Thymus (tissue), 11 donors: ENCODE results near the gene TBC1D2B. TPM values are rescaled to one million over a fixed set of nuclear protein-coding genes. Genes with fewer than 3 reads are reported as not detected.
A peak's percentile ranks its signal among the peaks of the same experiment; 100 is the strongest.
"Not testable (repeated sequence)": the region's sequence is repeated elsewhere in the genome, so short reads cannot be mapped to it uniquely, and the experiment has no call there.

Source experiments
- DNase-seq, 9 donors: peaks; one replicate each; pipeline ENCODE4 v3.0.0-alpha.2; 2013; ENCODE audit warnings: low spot score in 9 of 9, low read depth in 6 of 9, missing footprints in 1 of 9
- H3K27ac ChIP-seq, 2 donors: one replicate each; pipeline ENCODE4 v1.5.1; 2013; ENCODE audit warnings: control low read depth in 1 of 2, low read depth in 1 of 2, low read length in 1 of 2, mild to moderate bottlenecking in 1 of 2, moderate library complexity in 1 of 2
- H3K27me3 ChIP-seq, 2 donors: one replicate each; pipeline ENCODE4 v1.5.1; 2013; ENCODE audit warnings: low read length in 1 of 2; ENCODE audit not compliant: control insufficient read depth in 2 of 2, insufficient read depth in 1 of 2
- H3K36me3 ChIP-seq, 2 donors: one replicate each; pipeline ENCODE4 v1.5.1; 2013; ENCODE audit warnings: low read length in 1 of 2, mild to moderate bottlenecking in 1 of 2, moderate library complexity in 1 of 2; ENCODE audit not compliant: control insufficient read depth in 2 of 2, insufficient read depth in 2 of 2
- H3K4me1 ChIP-seq, 2 donors: one replicate each; pipeline ENCODE4 v1.5.1; 2013; ENCODE audit warnings: low read length in 2 of 2; ENCODE audit not compliant: control insufficient read depth in 2 of 2, insufficient read depth in 2 of 2
- H3K4me3 ChIP-seq, 2 donors: one replicate each; pipeline ENCODE4 v1.5.1; 2013; ENCODE audit warnings: low read length in 2 of 2, control low read depth in 1 of 2, mild to moderate bottlenecking in 1 of 2
- H3K9me3 ChIP-seq, 2 donors: one replicate each; pipeline ENCODE4 v1.5.1; 2013; ENCODE audit warnings: low read length in 1 of 2, mild to moderate bottlenecking in 1 of 2; ENCODE audit not compliant: control insufficient read depth in 2 of 2, insufficient read depth in 1 of 2
- WGBS: extraction: QIAGEN DNeasy Blood & Tissue Kit; methylation state at CpG from one replicate; pipeline ENCODE4 v1.1.7; 2013; 5-methylcytosine and 5-hydroxymethylcytosine counted together
- polyA plus RNA-seq: library from polyadenylated mRNA; stranded (reverse); fragments of 200-250 nt; gene quantifications from one replicate; pipeline ENCODE4 v1.2.3, GENCODE V29; 2013
- total RNA-seq: library from RNA; stranded (reverse); fragments of 120-200 nt; gene quantifications from one replicate; pipeline ENCODE4 v1.2.4, GENCODE V29; 2013
- donor health status: healthy.

Gene TBC1D2B
- total and polyA plus RNA-seq, 2 donors: 20.0 to 32.7 TPM

DNA sequence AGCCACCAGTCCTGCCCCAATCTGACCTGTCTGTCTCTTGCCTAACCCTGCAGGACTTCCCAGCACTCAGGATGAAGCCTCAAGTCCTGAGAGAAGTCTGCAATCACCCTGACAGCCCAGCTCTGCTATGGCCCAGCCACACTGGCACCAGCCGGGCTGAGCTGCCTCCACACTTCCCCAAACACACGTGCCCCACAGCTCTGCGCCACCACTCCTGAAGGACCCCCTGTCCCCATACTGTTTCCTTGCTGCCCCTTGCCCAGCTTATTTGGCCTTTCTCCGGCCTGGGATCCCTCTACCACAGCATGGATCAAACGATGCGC lies 76.6 kb downstream of the TBC1D2B start:
- DNase-seq: no peak
- Histone ChIP-seq H3K36me3 (peaks cover 78 to 81% of the 10 kb centered on the region in 2 donors), H3K4me3 (no peak overlapping the region), H3K27me3 (no peaks in the 10 kb centered on the region), H3K27ac (no peak overlapping the region), H3K4me1 (peaks cover 0 to 35% of the 10 kb centered on the region in 2 donors), H3K9me3 (no peaks in the 10 kb centered on the region)
- WGBS: 98% methylated on average over 6 of the region's 6 CpGs

- no peaks in the 10 kb centered on the region for H3K27me3 ChIP-seq
- H3K4me1 ChIP-seq: peaks cover 0 to 33% of the 10 kb centered on the region in 2 donors
- DNase-seq: peak; percentile 41 to 87 (median 65)
- H3K36me3 ChIP-seq: peaks cover 76 to 77% of the 10 kb centered on the region in 2 donors
- no peaks in the 10 kb centered on the region for H3K9me3 ChIP-seq
- H3K27ac ChIP-seq: no peak overlapping the region
- WGBS: 79% methylated on average over 24 of the region's 24 CpGs
- no peak overlapping the region for H3K4me3 ChIP-seq
Observed at GRCh38 chr15:78000091-78000926, 77.2 kb downstream of the TBC1D2B start.

DNA sequence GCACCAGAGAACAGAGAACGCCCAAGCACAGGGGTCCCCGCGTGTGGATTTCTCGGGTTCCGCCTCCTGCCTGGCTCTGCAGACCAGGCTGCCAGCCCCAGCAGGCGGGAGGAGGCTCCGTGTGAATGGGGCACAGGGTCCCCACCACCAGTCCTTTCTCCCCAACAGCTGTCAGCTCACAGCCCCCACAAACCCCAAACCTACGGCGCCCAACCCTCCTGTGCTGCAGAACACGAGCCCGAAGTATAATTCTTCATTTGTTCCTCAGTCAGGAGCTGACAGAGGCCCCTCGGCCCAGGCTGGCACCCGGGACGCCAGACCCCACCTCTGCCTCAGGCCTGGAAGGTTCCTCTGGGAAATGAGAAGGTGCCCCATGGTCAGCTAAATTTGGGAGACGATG lies 78.0 kb downstream of the TBC1D2B start:
- peaks cover 69 to 70% of the 10 kb centered on the region in 2 donors for H3K36me3 ChIP-seq
- H3K27ac ChIP-seq: no peak overlapping the region
- H3K9me3 ChIP-seq: no peaks in the 10 kb centered on the region
- H3K4me1 ChIP-seq: peaks cover 0 to 29% of the 10 kb centered on the region in 2 donors
- 97% methylated on average over 15 of the region's 15 CpGs for WGBS
- no peak for DNase-seq
- H3K4me3 ChIP-seq: no peak overlapping the region
- no peaks in the 10 kb centered on the region for H3K27me3 ChIP-seq

- no peak for DNase-seq
- H3K27ac ChIP-seq: no peak overlapping the region
- peaks cover 63 to 69% of the 10 kb centered on the region in 2 donors for H3K36me3 ChIP-seq
Observed at GRCh38 chr15:77998592-77998991, 78.9 kb downstream of the TBC1D2B start.

GRCh38 chr15:77997761-77998554 lies 79.6 kb downstream of the TBC1D2B start:
- Histone ChIP-seq H3K36me3 (peaks cover 61 to 66% of the 10 kb centered on the region in 2 donors), H3K4me1 (peaks cover 0 to 32% of the 10 kb centered on the region in 2 donors)
- DNase-seq: not testable (repeated sequence)

More at GRCh38 chr15:77998592-77998991, 78.9 kb downstream of the TBC1D2B start:
- 98% methylated on average over 8 of the region's 8 CpGs for WGBS
- no peaks in the 10 kb centered on the region for H3K27me3 ChIP-seq
- H3K9me3 ChIP-seq: no peaks in the 10 kb centered on the region
- no peak overlapping the region for H3K4me3 ChIP-seq
- H3K4me1 ChIP-seq: peaks cover 0 to 32% of the 10 kb centered on the region in 2 donors

GRCh38 chr15:77997221-77997620 lies 80.3 kb downstream of the TBC1D2B start:
- H3K27ac ChIP-seq, H3K4me3 ChIP-seq, H3K9me3 ChIP-seq, H3K27me3 ChIP-seq, DNase-seq: not testable (repeated sequence)
- peaks cover 0 to 34% of the 10 kb centered on the region in 2 donors for H3K4me1 ChIP-seq
- peaks cover 53 to 59% of the 10 kb centered on the region in 2 donors for H3K36me3 ChIP-seq
- 97% methylated on average over 6 of the region's 6 CpGs for WGBS

More at GRCh38 chr15:77997761-77998554, 79.6 kb downstream of the TBC1D2B start:
- H3K9me3 ChIP-seq, H3K4me3 ChIP-seq, H3K27ac ChIP-seq, H3K27me3 ChIP-seq: not testable (repeated sequence)
- WGBS: 97% methylated on average over 23 of the region's 23 CpGs

GRCh38 chr15:77996713-77997171 lies 80.8 kb downstream of the TBC1D2B start:
- not testable (repeated sequence) for DNase-seq, H3K9me3 ChIP-seq, H3K4me3 ChIP-seq, H3K27me3 ChIP-seq, H3K27ac ChIP-seq
- H3K36me3 ChIP-seq: peaks cover 51 to 54% of the 10 kb centered on the region in 2 donors
- 97% methylated on average over 4 of the region's 4 CpGs for WGBS
- H3K4me1 ChIP-seq: peaks cover 0 to 38% of the 10 kb centered on the region in 2 donors

DNA sequence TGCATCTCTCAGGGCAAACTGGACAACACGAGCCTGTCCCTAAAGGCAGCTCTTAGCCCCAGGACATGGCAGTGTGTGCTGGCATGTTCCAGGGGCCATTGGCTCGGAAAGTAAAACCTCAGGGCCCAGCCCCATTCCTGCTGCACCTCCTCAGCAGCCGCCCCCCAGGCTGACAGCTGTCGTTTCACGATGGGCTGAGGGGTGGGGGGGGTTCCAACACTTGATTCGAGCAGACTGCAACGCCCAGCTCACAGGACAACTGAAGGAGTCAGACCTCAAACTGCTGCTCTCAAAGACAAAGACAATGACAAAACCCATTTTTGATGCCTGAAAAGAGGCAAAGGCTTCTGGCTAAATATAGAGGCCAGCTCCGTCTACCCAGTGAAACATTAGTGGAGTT lies 81.3 kb downstream of the TBC1D2B start:
- not testable (repeated sequence) for H3K27me3 ChIP-seq, H3K9me3 ChIP-seq, H3K4me3 ChIP-seq, DNase-seq
- H3K27ac ChIP-seq: peak overlapping the region in 1 of 2 donors; percentile 17
- H3K36me3 ChIP-seq: peaks cover 46 to 49% of the 10 kb centered on the region in 2 donors
- 87% methylated on average over 8 of the region's 8 CpGs for WGBS
- H3K4me1 ChIP-seq: peaks cover 0 to 43% of the 10 kb centered on the region in 2 donors

GRCh38 chr15:77995537-77995918 lies 82.0 kb downstream of the TBC1D2B start:
- H3K27ac ChIP-seq, H3K9me3 ChIP-seq, H3K27me3 ChIP-seq, H3K4me3 ChIP-seq, DNase-seq: not testable (repeated sequence)
- peaks cover 6 to 50% of the 10 kb centered on the region in 2 donors for H3K4me1 ChIP-seq
- WGBS: 94% methylated on average over 4 of the region's 4 CpGs
- peaks cover 39 to 42% of the 10 kb centered on the region in 2 donors for H3K36me3 ChIP-seq
